K562 (cell line): ENCODE results near the gene LRRK2. TPM values are rescaled to one million over a fixed set of nuclear protein-coding genes. Genes with fewer than 3 reads are reported as not detected.

Source experiments
- ATAC-seq: fragments of 200-7000 bp; cut with Tn5 transposase; 3 replicates; pipeline ENCODE4 v1.9.1; 2020; ENCODE audit warnings: moderate library complexity
- BruUV-seq: library from RNA; stranded (reverse); fragments of 400-500 nt; replicated peaks from 2 replicates; lab custom pipeline; 2021; lab: Mats Ljungman, UMichigan
- CTCF ChIA-PET: fragments of 300-600 bp; formaldehyde crosslinking; extraction: SDS; loops from one replicate; lab custom pipeline; 2021; ENCODE audit warnings: low intra/inter-chr PET ratio; lab: Yijun Ruan, JAX
- POLR2A ChIA-PET: fragments of 300-600, 350-650 bp; sonication (Branson Sonifier 250); formaldehyde crosslinking; extraction: SDS; loops from one replicate; lab custom pipeline; 2021; ENCODE audit warnings: antibody characterized with exemption, inconsistent platforms; lab: Yijun Ruan, JAX
- DNase-seq, 4 experiments: peaks; one replicate each; pipeline versions ENCODE4 v3.0.0 to v3.0.0-alpha.2; 2011 to 2018; ENCODE audit warnings: low spot score in 3 of 4, mixed read lengths in 3 of 4; ENCODE audit errors: extremely low read depth in 1 of 4
- FAIRE-seq: peaks from 2 replicates; lab custom pipeline; 2011; peaks lifted over from hg19 to GRCh38; lab: Jason Lieb, UNC
- H2AFZ ChIP-seq: 2 replicates; pipeline ENCODE4 v1.6.0; 2011; ENCODE audit warnings: low read depth, low read length, control low read depth, inconsistent platforms
- H3K27ac ChIP-seq: fragments of 200-600 bp; 3 replicates; pipeline ENCODE4 v1.8.0; 2011; ENCODE audit warnings: low read depth, mild to moderate bottlenecking, control low read depth, inconsistent platforms, low read length, moderate library complexity, mixed read lengths; ENCODE audit errors: extremely low read depth
- H3K27me3 ChIP-seq, 2 experiments: fragments of 300-600 bp in 1 of 2; 2 replicates in 1 of 2; 3 replicates in 1 of 2; pipeline versions ENCODE4 v1.6.0 to v1.8.0; 2011; ENCODE audit warnings: inconsistent platforms in 2 of 2, low read length in 2 of 2, mild to moderate bottlenecking in 1 of 2, mixed read lengths in 1 of 2, moderate library complexity in 1 of 2; ENCODE audit not compliant: control insufficient read depth in 2 of 2, insufficient read depth in 2 of 2
- H3K36me3 ChIP-seq: fragments of 300-600 bp; 3 replicates; pipeline ENCODE4 v1.8.0; 2011; ENCODE audit warnings: mild to moderate bottlenecking, low read length, inconsistent platforms; ENCODE audit not compliant: control insufficient read depth, insufficient read depth
- H3K4me1 ChIP-seq, 2 experiments: fragments of 200-600 bp in 1 of 2; replicated peaks in 1 of 2; 2 replicates in 1 of 2; 3 replicates in 1 of 2; pipeline versions ENCODE4 v1.5.1 to v1.8.0; 2011; ENCODE audit warnings: inconsistent platforms in 2 of 2, low read length in 2 of 2, mild to moderate bottlenecking in 1 of 2, mixed read lengths in 1 of 2, moderate library complexity in 1 of 2; ENCODE audit not compliant: control insufficient read depth in 2 of 2, insufficient read depth in 2 of 2
- H3K4me2 ChIP-seq: 2 replicates; pipeline ENCODE4 v1.6.1; 2011; ENCODE audit warnings: low read length, control low read depth, inconsistent platforms, mixed read lengths; ENCODE audit not compliant: insufficient read depth
- H3K4me3 ChIP-seq: fragments of 200-600 bp; sonication (generic), shearing (Covaris generic); 2 replicates; pipeline ENCODE4 v1.5.1; 2016; ENCODE audit warnings: control low read depth, inconsistent platforms
- H3K79me2 ChIP-seq: fragments of 200-600 bp; 3 replicates; pipeline ENCODE4 v1.8.0; 2011; ENCODE audit warnings: low read length, inconsistent platforms; ENCODE audit not compliant: control insufficient read depth, insufficient read depth
- H3K9ac ChIP-seq, 2 experiments: 2 replicates each; pipeline versions ENCODE4 v1.6.0 to v1.6.1; 2011; ENCODE audit warnings: low read depth in 2 of 2, low read length in 2 of 2, control low read depth in 1 of 2, inconsistent platforms in 1 of 2, mild to moderate bottlenecking in 1 of 2, mixed read lengths in 1 of 2; ENCODE audit not compliant: insufficient read depth in 1 of 2
- H3K9me1 ChIP-seq: one replicate; pipeline ENCODE4 v1.6.0; 2011; ENCODE audit warnings: inconsistent platforms, mild to moderate bottlenecking, low read length, moderate library complexity; ENCODE audit not compliant: control insufficient read depth, insufficient read depth
- H3K9me3 ChIP-seq: replicated peaks from 2 replicates; pipeline ENCODE4 v1.5.1; 2011; ENCODE audit warnings: low read depth, low read length, inconsistent platforms; ENCODE audit not compliant: control insufficient read depth, insufficient read depth
- H4K20me1 ChIP-seq: replicated peaks from 2 replicates; pipeline ENCODE4 v1.6.1; 2011; ENCODE audit warnings: low read length, inconsistent platforms, mixed read lengths; ENCODE audit not compliant: control insufficient read depth, insufficient read depth
- ATF4 ChIP-seq: fragments of 450-650 bp; formaldehyde crosslinking; IDR thresholded peaks from 2 replicates; pipeline ENCODE4 v1.4.0; 2022; ENCODE audit warnings: mild to moderate bottlenecking, moderate library complexity
- FOS ChIP-seq: IDR thresholded peaks from 3 replicates; pipeline ENCODE4 v1.6.1; 2011; ENCODE audit not compliant: insufficient read length; ENCODE audit errors: extremely low read depth
- MXI1 ChIP-seq: IDR thresholded peaks from 2 replicates; pipeline ENCODE4 v1.6.1; 2011; ENCODE audit warnings: low read depth, mild to moderate bottlenecking, improper control_type of control experiment, low read length
- NFIX ChIP-seq: fragments of 250-450 bp; sonication (Bioruptor Pico); IDR thresholded peaks from 2 replicates; pipeline ENCODE4 v1.4.0; 2020; ENCODE audit warnings: low read depth, mild to moderate bottlenecking, moderate library complexity
- SAFB ChIP-seq: fragments of 200-400 bp; formaldehyde crosslinking; IDR thresholded peaks from 2 replicates; pipeline ENCODE4 v1.6.1; 2017; ENCODE audit warnings: low read depth, low read length, borderline replicate concordance
- SLC30A9 ChIP-seq: fragments of 250-450 bp; sonication (Bioruptor Pico); IDR thresholded peaks from 2 replicates; pipeline ENCODE4 v1.8.0; 2022; ENCODE audit warnings: mild to moderate bottlenecking, moderate library complexity
- SMARCC2 ChIP-seq: fragments of 450-650 bp; IDR thresholded peaks from 2 replicates; pipeline ENCODE4 v1.6.1; 2017; ENCODE audit warnings: antibody characterized with exemption, moderate library complexity, mild to moderate bottlenecking, low read depth
- STAT5A ChIP-seq: IDR thresholded peaks from 2 replicates; pipeline ENCODE4 v1.6.1; 2012; ENCODE audit warnings: low read length, inconsistent platforms, borderline replicate concordance
- TGIF2 ChIP-seq: sonication (generic); formaldehyde crosslinking; IDR thresholded peaks from 2 replicates; pipeline ENCODE4 v1.8.1; 2022; ENCODE audit warnings: mild to moderate bottlenecking, missing genetic modification reagents, moderate library complexity
- TSC22D4 ChIP-seq: fragments of 450-650 bp; IDR thresholded peaks from 2 replicates; pipeline ENCODE4 v1.6.1; 2016; ENCODE audit warnings: missing genetic modification characterization, missing biosample characterization, control low read depth
- TSHZ1 ChIP-seq: fragments of 250-450 bp; sonication (Bioruptor Pico); IDR thresholded peaks from 2 replicates; pipeline ENCODE4 v1.4.0; 2020; ENCODE audit warnings: mild to moderate bottlenecking, moderate library complexity
- ZBTB43 ChIP-seq: sonication (generic); formaldehyde crosslinking; IDR thresholded peaks from 2 replicates; pipeline ENCODE4 v1.8.0; 2023; ENCODE audit warnings: mild to moderate bottlenecking, missing genetic modification reagents
- ZNF121 ChIP-seq: sonication (generic); formaldehyde crosslinking; conservative IDR thresholded peaks from 2 replicates; pipeline ENCODE4 v1.8.0; 2022; ENCODE audit warnings: missing genetic modification reagents
- ZNF311 ChIP-seq: fragments of 250-450 bp; sonication (Bioruptor Pico); IDR thresholded peaks from 2 replicates; pipeline ENCODE4 v1.4.0; 2020; ENCODE audit warnings: mild to moderate bottlenecking, moderate library complexity
- ZNF75A ChIP-seq: fragments of 450-650 bp; formaldehyde crosslinking; IDR thresholded peaks from 2 replicates; pipeline ENCODE4 v1.4.0; 2020; ENCODE audit warnings: mild to moderate bottlenecking
- WGBS: fragments of 100-300 bp; shearing (Covaris generic); methylation state at CpG from one replicate; pipeline ENCODE4 v1.1.6; 2016; ENCODE audit warnings: low coverage, mixed read lengths; ENCODE audit not compliant: insufficient coverage; ENCODE audit errors: missing lambda C conversion rate; 5-methylcytosine and 5-hydroxymethylcytosine counted together
- in situ Hi-C: fragments of 300-500 bp; cut with MboI; formaldehyde crosslinking; loops from 4 replicates; pipeline ENCODE4 v1.15.0; 2018; ENCODE audit warnings: inconsistent platforms, mixed read lengths
- intact Hi-C: fragments of 100-400 bp; cut with micrococcal nuclease; formaldehyde crosslinking; loops from 2 replicates; pipeline ENCODE4 v1.14.2; 2022
- polyA plus RNA-seq, 8 experiments: library from polyadenylated mRNA; depleted of rRNA in 4 of 8; stranded (reverse) in 5 of 8; unstranded in 3 of 8; fragments of >200 nt; fragmentation: Nextera tagmentation in 2 of 8; fragmentation: Illumina TruSeq in 1 of 8; extraction: Ambion mirVana in 2 of 8; extraction: Trizol in 1 of 8; gene quantifications; 2 replicates each; pipeline versions ENCODE4 v1.2.1 to v1.2.3, GENCODE V29; 2011 to 2014; ENCODE audit warnings: inconsistent platforms in 1 of 8, missing spikeins in 1 of 8
- total RNA-seq, 7 experiments: library from RNA; depleted of rRNA in 6 of 7; stranded (reverse); fragments of >200 nt in 6 of 7; fragmentation: Illumina TruSeq in 2 of 7; extraction: Trizol in 2 of 7; gene quantifications; 2 replicates each; pipeline versions ENCODE4 v1.2.1 to v1.2.3, GENCODE V29; 2011 to 2021; ENCODE audit warnings: low replicate concordance in 1 of 7

LRRK2 gene
- total and polyA plus RNA-seq, 9 of the 15 experiments (the other 6 are each of a cell fraction or from before 2014, with no cell fraction given): 0.03 to 0.89 (median 0.31) TPM

GRCh38 chr12:40184493-40185302 is 40.1 kb upstream of the LRRK2 start:
- no peak for DNase-seq
- no peak overlapping the region for H3K4me2 ChIP-seq
- TF ChIP-seq SLC30A9 (CRISPR knock-in tag): no peak
- TF ChIP-seq TGIF2: no peak
- no peak for TF ChIP-seq SAFB
- no peak for TF ChIP-seq ZNF75A (CRISPR knock-in tag)
- no peak for TF ChIP-seq ATF4
- TF ChIP-seq ZBTB43 (CRISPR knock-in tag): no peak
- no peak for TF ChIP-seq ZNF311 (CRISPR knock-in tag)
- no peak for TF ChIP-seq TSC22D4 (tag)
- no peak for TF ChIP-seq NFIX
- TF ChIP-seq MXI1: no peak
- no peak for TF ChIP-seq TSHZ1
- no peak for TF ChIP-seq ZNF121 (CRISPR knock-in tag)
- no peak for TF ChIP-seq FOS
- TF ChIP-seq STAT5A: no peak
- no peak for TF ChIP-seq SMARCC2
- TF ChIP-seq, all 486 proteins: peak for 0
- WGBS: 1% methylated on average over 4 of the region's 4 CpGs
- Histone ChIP-seq H3K9me3 (no peaks in the 10 kb centered on the region), H3K9ac (no peak overlapping the region), H3K9me1 (no peaks in the 10 kb centered on the region), H4K20me1 (no peaks in the 10 kb centered on the region), H3K27me3 (no peaks in the 10 kb centered on the region), H3K4me3 (no peak overlapping the region), H3K4me1 (no peaks in the 10 kb centered on the region), H2AFZ (no peak overlapping the region), H3K27ac (no peak overlapping the region), H3K36me3 (no peaks in the 10 kb centered on the region), H3K79me2 (no peaks in the 10 kb centered on the region)
- POLR2A ChIA-PET: no interaction called here
- FAIRE-seq: no peak
- ATAC-seq: no peak
- in situ Hi-C loops (no loop called here), intact Hi-C loops (no loop called here)
- CTCF ChIA-PET: no interaction called here
- no TSS peak for BruUV-seq
